Cardiac muscle cell (in vitro differentiated cells and primary cell): ENCODE results near the gene LTN1. TPM values are rescaled to one million over a fixed set of nuclear protein-coding genes. Genes with fewer than 3 reads are reported as not detected.
A peak's percentile ranks its signal among the peaks of the same experiment; 100 is the strongest.

ENCODE experiments used
- DNase-seq, 2 donors: peaks; one replicate each; pipeline versions ENCODE4 v3.0.0 to v3.0.0-alpha.2; 2010 to 2017; ENCODE audit warnings: low read depth in 1 of 2, low spot score in 1 of 2
- H3K27ac ChIP-seq: fragments of 200-600 bp; sonication (generic); 2 replicates; pipeline ENCODE4 v1.5.1; 2016
- H3K27me3 ChIP-seq: fragments of 200-600 bp; sonication (generic); 2 replicates; pipeline ENCODE4 v1.6.0; 2016; ENCODE audit warnings: control low read depth
- H3K36me3 ChIP-seq: fragments of 200-600 bp; sonication (generic); 2 replicates; pipeline ENCODE4 v1.5.1; 2016; ENCODE audit warnings: control low read depth
- H3K4me1 ChIP-seq: fragments of 200-600 bp; sonication (generic); 2 replicates; pipeline ENCODE4 v1.8.1; 2017; ENCODE audit warnings: low read depth, mild to moderate bottlenecking, mixed run types
- H3K4me3 ChIP-seq: fragments of 200-600 bp; sonication (generic); 2 replicates; pipeline ENCODE4 v1.5.1; 2016; ENCODE audit warnings: mild to moderate bottlenecking
- H3K9me3 ChIP-seq: fragments of 200-600 bp; sonication (generic); 2 replicates; pipeline ENCODE4 v1.5.1; 2017; ENCODE audit warnings: low read depth, mild to moderate bottlenecking, control low read depth
- polyA plus RNA-seq: library from polyadenylated mRNA; unstranded; fragments of >200 nt; fragmentation: Nextera tagmentation; extraction: Ambion mirVana; gene quantifications from 2 replicates; pipeline ENCODE4 v1.2.1, GENCODE V29; 2016
- total RNA-seq: library from RNA; depleted of rRNA; stranded (reverse); fragments of >200 nt; gene quantifications from 2 replicates; pipeline ENCODE4 v1.2.3, GENCODE V29; 2016
- TF ChIP-seq, protein P1 (sequence below): IDR thresholded peaks from 2 replicates; pipeline ENCODE4 v1.5.1; 2012; ENCODE audit warnings: low read depth, mild to moderate bottlenecking, low read length

The LTN1 gene
- total and polyA plus RNA-seq, 2 experiments from 2014 or later, result 10.7 to 16.9 TPM

DNA sequence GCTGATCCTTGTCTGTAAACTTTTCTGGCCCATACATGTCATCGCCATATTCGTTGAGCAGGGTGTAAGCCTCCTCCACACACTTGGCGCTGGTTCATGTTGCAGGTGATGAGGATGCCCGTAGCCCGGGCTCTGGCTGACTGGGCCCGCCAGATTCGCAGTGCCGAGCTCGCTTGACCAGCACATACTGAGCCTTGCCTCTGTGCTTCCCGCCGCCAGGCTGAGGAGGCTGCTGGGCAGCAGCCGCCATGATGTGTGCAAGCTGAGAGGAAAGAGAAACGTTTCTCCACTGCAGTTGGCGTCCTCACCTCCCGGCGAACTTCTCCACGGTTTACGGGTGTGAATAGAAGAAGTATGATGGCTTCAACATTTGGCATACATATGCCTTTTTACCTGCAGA lies 89.2 kb downstream of the LTN1 start:
- Histone ChIP-seq H3K27ac (no peak overlapping the region), H3K36me3 (no peaks in the 10 kb centered on the region), H3K9me3 (no peaks in the 10 kb centered on the region), H3K4me3 (no peak overlapping the region), H3K4me1 (no peaks in the 10 kb centered on the region), H3K27me3 (no peaks in the 10 kb centered on the region)
- no peak for DNase-seq
- TF ChIP-seq, protein P1, sequence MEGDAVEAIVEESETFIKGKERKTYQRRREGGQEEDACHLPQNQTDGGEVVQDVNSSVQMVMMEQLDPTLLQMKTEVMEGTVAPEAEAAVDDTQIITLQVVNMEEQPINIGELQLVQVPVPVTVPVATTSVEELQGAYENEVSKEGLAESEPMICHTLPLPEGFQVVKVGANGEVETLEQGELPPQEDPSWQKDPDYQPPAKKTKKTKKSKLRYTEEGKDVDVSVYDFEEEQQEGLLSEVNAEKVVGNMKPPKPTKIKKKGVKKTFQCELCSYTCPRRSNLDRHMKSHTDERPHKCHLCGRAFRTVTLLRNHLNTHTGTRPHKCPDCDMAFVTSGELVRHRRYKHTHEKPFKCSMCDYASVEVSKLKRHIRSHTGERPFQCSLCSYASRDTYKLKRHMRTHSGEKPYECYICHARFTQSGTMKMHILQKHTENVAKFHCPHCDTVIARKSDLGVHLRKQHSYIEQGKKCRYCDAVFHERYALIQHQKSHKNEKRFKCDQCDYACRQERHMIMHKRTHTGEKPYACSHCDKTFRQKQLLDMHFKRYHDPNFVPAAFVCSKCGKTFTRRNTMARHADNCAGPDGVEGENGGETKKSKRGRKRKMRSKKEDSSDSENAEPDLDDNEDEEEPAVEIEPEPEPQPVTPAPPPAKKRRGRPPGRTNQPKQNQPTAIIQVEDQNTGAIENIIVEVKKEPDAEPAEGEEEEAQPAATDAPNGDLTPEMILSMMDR, result no peak

DNA sequence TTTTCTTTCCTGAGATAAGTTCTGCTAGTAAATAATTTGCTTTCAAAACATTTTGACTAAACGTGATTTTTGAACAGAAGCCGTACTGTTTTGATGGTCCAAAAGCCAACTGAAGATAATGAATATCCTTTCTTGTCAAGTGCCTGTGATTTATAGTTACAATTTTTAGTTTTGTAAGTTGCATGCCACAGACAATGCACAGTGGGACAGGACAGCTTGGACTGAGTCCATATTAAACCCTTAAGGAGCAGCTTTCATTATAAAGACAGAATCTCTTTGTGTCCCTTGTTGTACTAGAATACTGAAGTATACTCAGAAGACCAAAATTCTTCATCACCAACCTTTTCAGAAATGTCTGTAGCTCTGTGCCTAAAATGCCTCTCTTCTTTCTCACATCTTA lies 92.2 kb downstream of the LTN1 start:
- H3K4me1 ChIP-seq, result no peaks in the 10 kb centered on the region
- H3K9me3 ChIP-seq, result no peaks in the 10 kb centered on the region
- H3K4me3 ChIP-seq, result no peak overlapping the region
- no peak overlapping the region for H3K27ac ChIP-seq
- TF ChIP-seq, protein P1, result no peak
- no peak for DNase-seq
- H3K27me3 ChIP-seq, result no peaks in the 10 kb centered on the region
- no peaks in the 10 kb centered on the region for H3K36me3 ChIP-seq

DNA sequence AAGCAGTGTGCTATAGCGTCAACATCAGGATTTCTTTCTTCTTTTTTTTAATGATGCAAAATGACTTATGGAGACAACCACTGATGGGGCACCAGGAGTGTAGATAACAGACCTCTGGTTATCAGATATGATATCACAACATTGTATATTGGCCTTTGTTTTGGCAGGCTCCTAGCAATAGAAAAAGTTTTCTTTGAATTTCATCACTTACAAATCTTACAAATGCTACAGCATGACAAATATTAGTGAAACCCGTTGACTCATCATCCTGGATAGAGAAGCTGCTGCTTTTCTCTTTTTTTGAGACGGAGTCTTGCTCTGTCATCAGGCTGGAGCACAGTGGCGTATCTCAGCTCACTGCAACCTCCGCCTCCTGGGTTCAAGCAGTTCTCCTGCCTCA lies 92.9 kb downstream of the LTN1 start:
- TF ChIP-seq, protein P1, result no peak
- H3K27ac ChIP-seq, result no peak overlapping the region
- H3K4me1 ChIP-seq, result no peaks in the 10 kb centered on the region
- H3K4me3 ChIP-seq, result no peak overlapping the region
- H3K36me3 ChIP-seq, result no peaks in the 10 kb centered on the region
- DNase-seq, result peak in 1 of 2 donors; percentile 70
- no peaks in the 10 kb centered on the region for H3K9me3 ChIP-seq
- no peaks in the 10 kb centered on the region for H3K27me3 ChIP-seq

DNA sequence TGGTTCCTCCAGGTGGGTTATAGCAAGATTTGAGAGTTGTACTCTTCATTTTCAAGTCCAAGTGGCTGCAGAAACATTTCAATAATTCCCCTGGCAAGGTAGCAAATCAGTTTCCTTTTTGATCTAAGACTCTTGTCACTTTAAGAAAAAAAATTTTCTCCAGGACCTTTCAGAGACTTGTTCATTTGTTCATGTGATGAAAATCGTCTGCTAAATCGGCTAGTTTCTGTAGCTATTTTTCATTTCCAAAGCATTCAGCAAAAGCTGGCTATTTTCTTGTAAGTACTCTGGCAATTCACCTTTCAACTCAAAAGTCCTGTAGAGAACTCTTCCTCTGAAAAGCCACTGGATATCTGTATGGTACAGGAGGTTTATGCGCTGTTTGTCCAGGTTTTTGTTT lies 93.5 kb downstream of the LTN1 start:
- H3K4me3 ChIP-seq, result no peak overlapping the region
- TF ChIP-seq, protein P1, result no peak
- no peaks in the 10 kb centered on the region for H3K36me3 ChIP-seq
- H3K27ac ChIP-seq, result no peak overlapping the region
- peak in 1 of 2 donors; percentile 3 for DNase-seq
- no peaks in the 10 kb centered on the region for H3K27me3 ChIP-seq
- H3K4me1 ChIP-seq, result no peaks in the 10 kb centered on the region
- no peaks in the 10 kb centered on the region for H3K9me3 ChIP-seq

DNA sequence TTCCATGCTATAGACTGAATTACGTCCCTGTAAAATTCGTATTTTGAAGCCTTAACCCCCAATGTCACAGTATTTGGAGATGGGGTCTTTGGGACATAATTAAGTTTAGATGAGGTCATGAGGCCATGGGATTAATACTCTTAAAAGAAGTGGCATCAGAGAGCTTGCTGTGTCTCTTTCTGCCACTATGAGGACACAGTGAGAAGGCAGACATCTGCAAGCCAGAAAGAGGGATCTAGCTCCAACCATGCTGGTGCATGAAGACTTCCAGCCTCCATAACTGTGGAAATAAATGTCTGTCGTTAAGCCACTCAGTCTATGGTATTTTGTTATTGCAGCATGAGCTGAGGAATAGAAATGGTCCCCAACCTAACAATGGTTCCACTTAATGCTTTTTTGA lies 99.0 kb downstream of the LTN1 start:
- Histone ChIP-seq H3K27ac (no peak overlapping the region), H3K9me3 (no peaks in the 10 kb centered on the region), H3K4me3 (no peak overlapping the region), H3K36me3 (no peaks in the 10 kb centered on the region), H3K4me1 (no peaks in the 10 kb centered on the region), H3K27me3 (peaks cover 6% of the 10 kb centered on the region)
- TF ChIP-seq, protein P1, result no peak
- no peak for DNase-seq
